B cell (primary cell): Measurements from ENCODE around the gene ARHGAP45. TPM values are rescaled to one million over a fixed set of nuclear protein-coding genes. Genes with fewer than 3 reads are reported as not detected.

Source experiments
- ATAC-seq: fragments of 200-7000 bp; cut with Tn5 transposase; one replicate; pipeline ENCODE4 v1.10.0; 2021; ENCODE audit warnings: low read depth, mild to moderate bottlenecking, moderate number of reproducible peaks, moderate library complexity
- CTCF ChIA-PET: fragments of 350-600 bp; sonication (Branson Sonifier 250); formaldehyde crosslinking; loops from one replicate; lab custom pipeline; 2021; ENCODE audit warnings: antibody characterized with exemption, inconsistent platforms; lab: Charles Lee
- POLR2A ChIA-PET: fragments of 350-600 bp; sonication (Branson Sonifier 250); formaldehyde crosslinking; loops from one replicate; lab custom pipeline; 2021; ENCODE audit warnings: antibody characterized with exemption; lab: Charles Lee
- DNase-seq: peaks from one replicate; pipeline ENCODE4 v3.0.0; 2013
- H2AFZ ChIP-seq: 2 replicates; pipeline ENCODE4 v1.6.1; 2012; ENCODE audit warnings: mild to moderate bottlenecking, low read depth, low read length; ENCODE audit not compliant: insufficient read depth, poor library complexity, severe bottlenecking
- H3K27ac ChIP-seq, 2 donors: 1 replicate in 1 of 2; 2 replicates in 1 of 2; pipeline ENCODE4 v1.5.1; 2012 to 2013; ENCODE audit warnings: low read length in 2 of 2, mild to moderate bottlenecking in 2 of 2, moderate library complexity in 1 of 2
- H3K27me3 ChIP-seq, 4 experiments: fragments of 200-600 bp in 1 of 4; sonication (generic) in 1 of 4; replicated peaks in 1 of 4; 1 replicate in 2 of 4; 2 replicates in 2 of 4; pipeline versions ENCODE4 v1.6.1 to v1.7.0; 2013 to 2016; ENCODE audit warnings: low read length in 3 of 4, mild to moderate bottlenecking in 2 of 4, mixed read lengths in 1 of 4, moderate library complexity in 1 of 4; ENCODE audit not compliant: insufficient read depth in 4 of 4, control insufficient read depth in 3 of 4; ENCODE audit errors: control extremely low read depth in 1 of 4
- H3K36me3 ChIP-seq, 2 experiments: replicated peaks in 1 of 2; 1 replicate in 1 of 2; 2 replicates in 1 of 2; pipeline versions ENCODE4 v1.6.1 to v1.7.1; 2013; ENCODE audit warnings: low read length in 1 of 2; ENCODE audit not compliant: insufficient read depth in 2 of 2, control insufficient read depth in 1 of 2; ENCODE audit errors: control extremely low read depth in 1 of 2, extremely low read depth in 1 of 2
- H3K4me1 ChIP-seq, 2 donors: fragments of 200-600 bp in 1 of 2; sonication (generic) in 1 of 2; 1 replicate in 1 of 2; 2 replicates in 1 of 2; pipeline versions ENCODE4 v1.5.1 to v1.6.1; 2013 to 2017; ENCODE audit warnings: low read length in 2 of 2; ENCODE audit not compliant: control insufficient read depth in 2 of 2, insufficient read depth in 2 of 2
- H3K4me2 ChIP-seq: replicated peaks from 2 replicates; pipeline ENCODE3; 2012; ENCODE audit warnings: mild to moderate bottlenecking, low read depth, low read length; ENCODE audit not compliant: poor library complexity, severe bottlenecking
- H3K4me3 ChIP-seq, 5 experiments: fragments of 200-600 bp in 1 of 5; sonication (generic) in 1 of 5; 1 replicate in 3 of 5; 2 replicates in 2 of 5; pipeline versions ENCODE4 v1.5.1 to v1.7.0; 2011 to 2016; ENCODE audit warnings: low read length in 4 of 5, mild to moderate bottlenecking in 4 of 5, low read depth in 2 of 5, control low read depth in 1 of 5, moderate library complexity in 1 of 5; ENCODE audit not compliant: insufficient read depth in 1 of 5; ENCODE audit errors: control extremely low read depth in 1 of 5, extremely low read depth in 1 of 5
- H3K79me2 ChIP-seq: fragments of 200-600 bp; sonication (generic); one replicate; pipeline ENCODE4 v1.6.0; 2016; ENCODE audit warnings: low read length; ENCODE audit not compliant: control insufficient read depth, insufficient read depth
- H3K9ac ChIP-seq: fragments of 200-600 bp; sonication (generic); 2 replicates; pipeline ENCODE4 v1.6.1; 2017; ENCODE audit warnings: mild to moderate bottlenecking, low read length, moderate library complexity
- H3K9me3 ChIP-seq, 3 donors: one replicate each; pipeline versions ENCODE4 v1.6.1 to v1.7.1; 2013; ENCODE audit warnings: low read length in 2 of 3; ENCODE audit not compliant: control insufficient read depth in 2 of 3, insufficient read depth in 1 of 3; ENCODE audit errors: control extremely low read depth in 1 of 3
- H4K20me1 ChIP-seq: 2 replicates; pipeline ENCODE4 v1.6.0; 2012; ENCODE audit warnings: mild to moderate bottlenecking, low read length; ENCODE audit not compliant: insufficient read depth, control insufficient read depth, poor library complexity, severe bottlenecking
- H3K27ac Mint-ChIP-seq: one replicate; pipeline ENCODE4 v1.8.0; 2021; ENCODE audit warnings: mixed read lengths
- H3K27me3 Mint-ChIP-seq: one replicate; pipeline ENCODE4 v1.8.0; 2021; ENCODE audit warnings: mixed read lengths
- H3K4me1 Mint-ChIP-seq: one replicate; pipeline ENCODE4 v1.8.0; 2021; ENCODE audit warnings: mixed read lengths
- H3K4me3 Mint-ChIP-seq: one replicate; pipeline ENCODE4 v1.8.0; 2021; ENCODE audit warnings: mixed read lengths
- H3K9me3 Mint-ChIP-seq: one replicate; pipeline ENCODE4 v1.8.0; 2022; ENCODE audit warnings: mixed read lengths; ENCODE audit not compliant: insufficient read depth
- CTCF ChIP-seq: fragments of 200-600 bp; IDR thresholded peaks from one replicate; pipeline ENCODE4 v1.8.0; 2022; ENCODE audit warnings: antibody characterized with exemption, mild to moderate bottlenecking
- EZH2 ChIP-seq: IDR thresholded peaks from 2 replicates; pipeline ENCODE4 v1.6.1; 2012; ENCODE audit warnings: borderline replicate concordance, low read depth, mild to moderate bottlenecking, moderate library complexity, low read length; ENCODE audit not compliant: insufficient read depth, poor library complexity, severe bottlenecking
- WGBS: methylation state at CpG from one replicate; pipeline ENCODE4 v1.1.5; 2013; ENCODE audit warnings: missing lambda C conversion rate; ENCODE audit not compliant: insufficient coverage; 5-methylcytosine and 5-hydroxymethylcytosine counted together
- intact Hi-C: fragments of 100-400 bp; cut with micrococcal nuclease; formaldehyde crosslinking; loops from one replicate; pipeline ENCODE4 v1.10.0; 2022
- polyA plus RNA-seq: library from polyadenylated mRNA; depleted of rRNA; stranded (reverse); fragments of >200 nt; gene quantifications from 2 replicates; pipeline ENCODE4 v1.2.3, GENCODE V29; 2012
- total RNA-seq, 2 donors: library from RNA; stranded (reverse); fragments of 120-200 nt in 1 of 2; gene quantifications; 1 replicate in 1 of 2; 2 replicates in 1 of 2; pipeline versions ENCODE4 v1.2.3 to v1.2.4, GENCODE V29; 2013 to 2022

The ARHGAP45 gene
- total and polyA plus RNA-seq, 2 donors (not counting 1 experiment from before 2014, with no cell fraction given): 488 to 490 TPM

GRCh38 chr19:1118999-1119398 lies 52.0 kb downstream of the ARHGAP45 start:
- Mint-ChIP-seq H3K4me3 (no peak overlapping the region), H3K27ac (no peak overlapping the region)

More at GRCh38 chr19:1118999-1119398, 52.0 kb downstream of the ARHGAP45 start:
- Mint-ChIP-seq H3K4me1 (no peaks in the 10 kb centered on the region), H3K9me3 (no peaks in the 10 kb centered on the region), H3K27me3 (no peaks in the 10 kb centered on the region)
- Histone ChIP-seq H3K79me2 (peaks cover 19% of the 10 kb centered on the region), H3K9ac (no peak overlapping the region), H4K20me1 (peaks cover 32% of the 10 kb centered on the region), H3K9me3 (no peaks in the 10 kb centered on the region), H3K27ac (no peak overlapping the region), H3K4me3 (no peak overlapping the region), H3K4me2 (no peak overlapping the region), H3K4me1 (peaks cover 0 to 1% of the 10 kb centered on the region in 2 donors), H2AFZ (no peak overlapping the region), H3K36me3 (peaks cover 1 to 66% of the 10 kb centered on the region in 2 experiments), H3K27me3 (no peaks in the 10 kb centered on the region)
- ChIA-PET POLR2A (no interaction called here), CTCF (interaction anchor here (0.7 kb wide), 1 partner anchor 17 kb away, joined by 3 read pairs; no protein-coding TSS in a partner anchor)
- DNase-seq: no peak
- intact Hi-C loops: no loop called here
- TF ChIP-seq CTCF (no peak), EZH2 (no peak)
- ATAC-seq: no peak
- 98% methylated on average over 34 of the region's 34 CpGs for WGBS
